Ishikawa (cell line): ENCODE results near the gene PPFIBP1.

ENCODE experiments used
- CEBPB ChIP-seq: IDR thresholded peaks from 2 replicates; pipeline ENCODE4 v1.6.1; 2012
- CREB1 ChIP-seq: IDR thresholded peaks from 2 replicates; pipeline ENCODE4 v1.6.1; 2012; ENCODE audit warnings: low read depth
- EGR1 ChIP-seq: IDR thresholded peaks from 2 replicates; pipeline ENCODE4 v1.6.1; 2012
- EP300 ChIP-seq: IDR thresholded peaks from 2 replicates; pipeline ENCODE4 v1.6.1; 2012; ENCODE audit warnings: borderline replicate concordance
- FOXM1 ChIP-seq: IDR thresholded peaks from 2 replicates; pipeline ENCODE4 v1.6.1; 2012; ENCODE audit warnings: low read depth, borderline replicate concordance
- NFIC ChIP-seq: IDR thresholded peaks from 2 replicates; pipeline ENCODE4 v1.6.1; 2012
- RAD21 ChIP-seq: IDR thresholded peaks from 2 replicates; pipeline ENCODE4 v1.6.1; 2012; ENCODE audit warnings: low read depth
- TAF1 ChIP-seq: IDR thresholded peaks from 2 replicates; pipeline ENCODE4 v1.6.1; 2012; ENCODE audit warnings: low read depth, mild to moderate bottlenecking
- TCF12 ChIP-seq: IDR thresholded peaks from 2 replicates; pipeline ENCODE4 v1.6.1; 2012; ENCODE audit warnings: low read depth
- TEAD4 ChIP-seq: IDR thresholded peaks from 2 replicates; pipeline ENCODE4 v1.6.1; 2012
- YY1 ChIP-seq: IDR thresholded peaks from 2 replicates; pipeline ENCODE4 v1.6.1; 2012; ENCODE audit warnings: low read depth
- ZBTB7A ChIP-seq: IDR thresholded peaks from 2 replicates; pipeline ENCODE4 v1.6.1; 2012; ENCODE audit warnings: low read depth
- TF ChIP-seq, protein P1 (sequence below): IDR thresholded peaks from 2 replicates; pipeline ENCODE4 v1.6.1; 2012
- TF ChIP-seq, protein P2 (sequence below): IDR thresholded peaks from 2 replicates; pipeline ENCODE4 v1.6.1; 2012; ENCODE audit warnings: low read depth, mild to moderate bottlenecking
- TF ChIP-seq, protein P3 (sequence below): IDR thresholded peaks from 2 replicates; pipeline ENCODE4 v1.6.1; 2012

The PPFIBP1 gene

DNA sequence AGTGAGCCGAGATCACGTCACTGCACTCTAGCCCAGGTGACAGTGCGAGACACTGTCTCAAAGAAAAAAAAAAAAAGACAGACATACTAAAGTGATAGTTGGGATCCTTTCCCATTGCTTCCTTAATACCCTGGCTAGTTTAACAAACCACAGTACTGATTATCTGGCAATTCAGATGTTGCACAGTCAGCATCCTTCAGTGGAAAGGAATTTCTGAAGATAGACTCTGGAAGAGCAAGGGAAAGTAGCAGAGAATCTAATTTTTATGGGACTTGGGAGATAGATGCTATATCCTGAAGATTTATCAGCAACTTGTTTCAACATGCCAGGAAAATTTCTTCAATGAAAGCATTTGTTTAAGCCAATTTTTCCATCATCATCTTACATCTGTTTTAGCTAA lies 6.5 kb upstream of the PPFIBP1 start:
- TF ChIP-seq TCF12, result no peak
- no peak for TF ChIP-seq ZBTB7A
- no peak for TF ChIP-seq CEBPB
- no peak for TF ChIP-seq NFIC
- no peak for TF ChIP-seq EP300
- TF ChIP-seq TAF1, result no peak
- TF ChIP-seq FOXM1, result no peak
- TF ChIP-seq, protein P1, sequence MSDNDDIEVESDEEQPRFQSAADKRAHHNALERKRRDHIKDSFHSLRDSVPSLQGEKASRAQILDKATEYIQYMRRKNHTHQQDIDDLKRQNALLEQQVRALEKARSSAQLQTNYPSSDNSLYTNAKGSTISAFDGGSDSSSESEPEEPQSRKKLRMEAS, result no peak
- TF ChIP-seq EGR1, result no peak
- no peak for TF ChIP-seq RAD21
- no peak for TF ChIP-seq TEAD4
- TF ChIP-seq YY1, result no peak
- TF ChIP-seq, protein P2, sequence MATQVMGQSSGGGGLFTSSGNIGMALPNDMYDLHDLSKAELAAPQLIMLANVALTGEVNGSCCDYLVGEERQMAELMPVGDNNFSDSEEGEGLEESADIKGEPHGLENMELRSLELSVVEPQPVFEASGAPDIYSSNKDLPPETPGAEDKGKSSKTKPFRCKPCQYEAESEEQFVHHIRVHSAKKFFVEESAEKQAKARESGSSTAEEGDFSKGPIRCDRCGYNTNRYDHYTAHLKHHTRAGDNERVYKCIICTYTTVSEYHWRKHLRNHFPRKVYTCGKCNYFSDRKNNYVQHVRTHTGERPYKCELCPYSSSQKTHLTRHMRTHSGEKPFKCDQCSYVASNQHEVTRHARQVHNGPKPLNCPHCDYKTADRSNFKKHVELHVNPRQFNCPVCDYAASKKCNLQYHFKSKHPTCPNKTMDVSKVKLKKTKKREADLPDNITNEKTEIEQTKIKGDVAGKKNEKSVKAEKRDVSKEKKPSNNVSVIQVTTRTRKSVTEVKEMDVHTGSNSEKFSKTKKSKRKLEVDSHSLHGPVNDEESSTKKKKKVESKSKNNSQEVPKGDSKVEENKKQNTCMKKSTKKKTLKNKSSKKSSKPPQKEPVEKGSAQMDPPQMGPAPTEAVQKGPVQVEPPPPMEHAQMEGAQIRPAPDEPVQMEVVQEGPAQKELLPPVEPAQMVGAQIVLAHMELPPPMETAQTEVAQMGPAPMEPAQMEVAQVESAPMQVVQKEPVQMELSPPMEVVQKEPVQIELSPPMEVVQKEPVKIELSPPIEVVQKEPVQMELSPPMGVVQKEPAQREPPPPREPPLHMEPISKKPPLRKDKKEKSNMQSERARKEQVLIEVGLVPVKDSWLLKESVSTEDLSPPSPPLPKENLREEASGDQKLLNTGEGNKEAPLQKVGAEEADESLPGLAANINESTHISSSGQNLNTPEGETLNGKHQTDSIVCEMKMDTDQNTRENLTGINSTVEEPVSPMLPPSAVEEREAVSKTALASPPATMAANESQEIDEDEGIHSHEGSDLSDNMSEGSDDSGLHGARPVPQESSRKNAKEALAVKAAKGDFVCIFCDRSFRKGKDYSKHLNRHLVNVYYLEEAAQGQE, result no peak
- TF ChIP-seq CREB1, result no peak
- TF ChIP-seq, protein P3, sequence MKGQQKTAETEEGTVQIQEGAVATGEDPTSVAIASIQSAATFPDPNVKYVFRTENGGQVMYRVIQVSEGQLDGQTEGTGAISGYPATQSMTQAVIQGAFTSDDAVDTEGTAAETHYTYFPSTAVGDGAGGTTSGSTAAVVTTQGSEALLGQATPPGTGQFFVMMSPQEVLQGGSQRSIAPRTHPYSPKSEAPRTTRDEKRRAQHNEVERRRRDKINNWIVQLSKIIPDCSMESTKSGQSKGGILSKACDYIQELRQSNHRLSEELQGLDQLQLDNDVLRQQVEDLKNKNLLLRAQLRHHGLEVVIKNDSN, result no peak

DNA sequence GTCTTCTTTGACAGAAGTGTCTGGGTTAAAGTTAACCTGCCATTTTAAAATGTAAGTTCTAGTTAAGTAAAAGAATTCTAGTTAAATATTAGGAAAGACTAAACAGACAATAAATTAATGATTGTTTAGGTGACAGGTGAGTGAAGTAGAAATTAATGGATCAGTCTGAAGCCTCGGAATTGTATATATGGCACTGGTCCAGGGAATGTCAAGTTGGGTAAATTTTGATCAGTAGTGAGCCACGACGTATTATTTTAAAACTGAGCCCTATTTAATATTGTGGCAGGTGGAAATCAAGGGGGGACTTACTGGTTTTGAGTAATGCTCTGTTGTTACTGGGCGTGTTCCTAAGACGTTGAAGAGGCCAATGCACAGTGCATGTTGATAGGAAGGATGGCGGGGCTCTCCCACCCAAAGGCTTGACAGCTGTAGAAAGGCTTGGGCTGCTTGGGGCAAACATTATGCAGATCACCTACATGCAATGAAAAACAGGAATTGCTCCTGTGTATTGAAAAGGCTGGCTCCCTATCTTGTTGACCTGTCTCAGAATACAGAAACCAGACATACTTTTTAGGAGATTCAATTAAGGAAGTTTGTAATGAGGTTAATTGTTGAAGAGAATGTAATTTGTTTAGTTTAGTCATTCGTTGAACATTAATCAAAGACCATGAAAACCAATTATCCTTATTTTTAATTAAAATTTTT lies 5.9 kb upstream of the PPFIBP1 start:
- TF ChIP-seq NFIC (peak; percentile 76), TEAD4 (peak; percentile 26; the same call in 1 of the 2 replicates), TAF1 (no peak), YY1 (no peak), FOXM1 (peak; percentile 40; the same call in 1 of the 2 replicates), EP300 (peak; percentile 36; the same call in 1 of the 2 replicates)
- TF ChIP-seq, protein P1, result no peak
- TF ChIP-seq, protein P3, result no peak

DNA sequence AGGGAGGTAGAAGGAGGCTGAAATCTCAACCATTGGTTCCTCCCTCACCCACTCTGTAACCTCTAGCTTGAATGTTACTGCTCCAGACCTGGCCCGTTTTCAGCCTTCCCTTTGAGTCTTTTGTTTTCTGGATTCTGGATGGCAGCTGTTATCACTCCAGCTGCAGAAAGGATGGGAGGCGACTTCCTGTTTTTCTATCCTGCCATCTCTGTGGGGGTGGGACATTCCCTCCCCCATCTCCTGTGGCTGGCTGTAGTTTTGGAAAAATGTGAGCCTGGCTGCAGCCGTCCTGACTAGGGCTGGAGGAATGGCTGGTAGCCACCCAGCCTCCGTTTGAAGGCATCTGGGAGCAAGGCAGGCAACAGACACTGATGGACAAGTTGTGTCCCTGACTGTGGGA lies 2.9 kb upstream of the PPFIBP1 start:
- TF ChIP-seq ZBTB7A, result no peak
- TF ChIP-seq CREB1, result no peak
- TF ChIP-seq TAF1, result no peak
- TF ChIP-seq EGR1, result no peak
- TF ChIP-seq, protein P3, result no peak
- TF ChIP-seq EP300, result no peak
- TF ChIP-seq TEAD4, result no peak
- TF ChIP-seq FOXM1, result no peak
- TF ChIP-seq, protein P1, result no peak
- TF ChIP-seq NFIC, result no peak

DNA sequence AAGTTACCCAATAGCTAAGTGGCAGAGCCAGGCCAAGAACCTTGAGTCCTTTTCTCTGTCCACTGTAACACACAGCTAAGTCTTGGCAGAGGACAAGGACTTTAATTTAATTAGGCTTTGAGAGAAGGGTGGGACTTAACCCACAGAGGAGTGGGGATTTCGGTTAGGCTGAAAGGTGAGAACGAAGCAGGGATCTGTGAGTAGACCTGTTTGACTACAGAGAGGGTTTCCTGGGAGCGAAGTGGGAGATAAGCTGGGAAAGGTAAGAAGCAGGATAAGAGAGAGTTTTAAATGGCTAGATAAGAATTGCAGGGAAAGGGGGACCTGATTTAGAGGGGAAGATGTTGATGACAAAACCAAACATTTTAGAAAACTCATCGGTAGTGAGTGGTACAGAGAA lies 2.0 kb upstream of the PPFIBP1 start:
- TF ChIP-seq CREB1 (no peak), YY1 (no peak), FOXM1 (no peak), TEAD4 (no peak), EGR1 (no peak), NFIC (no peak), EP300 (no peak), CEBPB (no peak), ZBTB7A (no peak), TAF1 (no peak), TCF12 (no peak)
- TF ChIP-seq, protein P3, result no peak
- TF ChIP-seq, protein P1, result no peak

DNA sequence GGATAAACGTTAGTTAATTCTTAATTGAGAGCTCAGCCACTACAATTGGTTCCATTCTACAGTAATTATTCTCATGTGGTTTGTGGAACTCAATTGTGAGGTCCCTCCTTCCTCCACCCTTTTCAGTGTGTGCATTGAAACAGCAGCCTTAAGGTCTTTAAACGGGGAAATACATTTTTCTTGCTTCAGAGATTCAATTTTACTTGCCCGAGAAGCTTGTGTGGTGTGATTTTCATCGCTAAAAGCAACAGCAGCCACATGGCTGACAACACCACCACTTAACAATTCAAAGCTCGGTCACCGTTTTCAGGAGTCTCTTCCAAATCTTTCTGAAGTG lies 733 bp upstream of the PPFIBP1 start:
- TF ChIP-seq CREB1, result no peak
- TF ChIP-seq TEAD4, result no peak
- no peak for TF ChIP-seq ZBTB7A
- no peak for TF ChIP-seq EP300
- no peak for TF ChIP-seq NFIC
- no peak for TF ChIP-seq TAF1
- no peak for TF ChIP-seq EGR1
- no peak for TF ChIP-seq TCF12
- no peak for TF ChIP-seq RAD21
- TF ChIP-seq, protein P2, result no peak
- no peak for TF ChIP-seq CEBPB
- TF ChIP-seq FOXM1, result no peak
- no peak for TF ChIP-seq YY1
- TF ChIP-seq, protein P1, result no peak; the same call in 1 of the 2 replicates
- TF ChIP-seq, protein P3, result no peak
